Measurements from ENCODE around the gene ASB8.

GRCh38 chr12:48106681-48107613, 50.4 kb downstream of the ASB8 start:
- TF ChIP-seq POLR2A (IDR thresholded peaks at IDR 0.05) (no peak), CTCF (IDR thresholded peaks at IDR 0.05) (no peak)
